ENCODE data around the gene HBD.

- TF ChIP-seq TCF4 (CRISPR knock-in tag; IDR thresholded peaks at IDR 0.05; ENCODE audit: borderline replicate concordance) = no peak
- no peak for TF ChIP-seq ZNF70 (CRISPR knock-in tag; IDR thresholded peaks at IDR 0.05)
- no peak for TF ChIP-seq ZNF8 (CRISPR knock-in tag; IDR thresholded peaks at IDR 0.05)
- TF ChIP-seq ISL1 (CRISPR knock-in tag; IDR thresholded peaks at IDR 0.05) = no peak
- TF ChIP-seq POU6F1 (CRISPR knock-in tag; IDR thresholded peaks at IDR 0.05; ENCODE audit: borderline replicate concordance, low read depth) = no peak
- TF ChIP-seq BACH2 (CRISPR knock-in tag; IDR thresholded peaks at IDR 0.05; ENCODE audit: borderline replicate concordance) = no peak
- TF ChIP-seq CSRNP3 (CRISPR knock-in tag; IDR thresholded peaks at IDR 0.05) = no peak
- no peak for TF ChIP-seq PATZ1 (CRISPR knock-in tag; IDR thresholded peaks at IDR 0.05; ENCODE audit: borderline replicate concordance)
- TF ChIP-seq ESRRG (CRISPR knock-in tag; IDR thresholded peaks at IDR 0.05) = no peak
- TF ChIP-seq CSDC2 (CRISPR knock-in tag; IDR thresholded peaks at IDR 0.05) = no peak
These were observed 36.0 kb downstream of the HBD start for GRCh38 chr11:5198285-5198684.

Data from SK-N-SH treated with all-trans-retinoic acid at 6 μM for 48 hours (cell line).